ENCODE measurements around the gene BBX.

The BBX gene

GRCh38 chr3:107641572-107642307 lies 119.0 kb downstream of the BBX start:
- no peak for TF ChIP-seq CTCF (IDR thresholded peaks at IDR 0.05; ENCODE audit: low read depth, low read length, missing control alignments)
- DNase-seq (ENCODE audit: extremely low read depth, low read depth), result no peak

DNA sequence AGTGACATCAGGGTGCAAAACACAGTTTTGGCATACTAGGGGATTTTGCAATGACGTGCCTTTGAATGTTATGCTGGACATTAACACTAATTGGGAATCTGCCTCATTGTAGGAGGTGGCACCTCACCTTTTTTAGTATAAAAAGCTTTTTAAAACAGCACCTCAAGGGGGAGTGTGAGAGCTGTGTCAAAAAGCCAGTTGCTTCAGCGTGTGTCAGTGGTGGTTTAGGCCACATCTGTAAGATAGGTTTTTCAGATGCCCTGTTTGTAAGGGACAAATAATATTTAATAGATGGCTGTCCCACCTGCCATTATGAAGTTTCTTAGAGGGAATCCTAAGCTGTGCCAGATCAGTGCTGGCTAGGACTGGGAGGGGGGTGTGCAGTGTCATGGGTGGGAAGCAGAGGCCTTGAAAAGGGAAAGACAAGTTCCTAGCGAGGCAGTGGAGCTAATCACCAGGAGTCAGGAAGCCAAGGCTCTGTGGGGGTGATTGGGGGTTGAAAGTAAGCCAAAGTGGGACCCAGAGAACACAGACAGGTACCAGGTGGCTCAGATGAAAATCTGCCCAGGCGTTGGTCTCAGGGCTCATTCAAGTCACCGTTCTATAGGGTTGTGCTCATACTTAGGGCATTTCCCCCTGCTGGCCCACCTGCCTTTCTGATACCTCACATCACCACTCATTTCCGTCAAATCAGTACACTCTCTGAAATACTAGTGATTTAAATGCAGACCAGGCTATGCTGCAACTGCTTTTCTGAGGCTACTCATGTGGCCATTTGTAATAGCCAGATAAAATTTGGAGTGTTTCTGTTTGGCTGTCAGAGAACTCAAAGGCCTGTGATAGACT lies 120.5 kb downstream of the BBX start:
- no peak for TF ChIP-seq CTCF (IDR thresholded peaks at IDR 0.05; ENCODE audit: low read depth, low read length, missing control alignments)
- no peak for DNase-seq (ENCODE audit: extremely low read depth, low read depth)
- H3K4me3 ChIP-seq (replicated peaks; ENCODE audit: low read depth, low read length), result no peak overlapping the region

More at GRCh38 chr3:107641572-107642307, 119.0 kb downstream of the BBX start:
- no peak overlapping the region for H3K4me3 ChIP-seq (replicated peaks; ENCODE audit: low read depth, low read length)

GRCh38 chr3:107644631-107645030 lies 121.9 kb downstream of the BBX start:
- no peak overlapping the region for H3K4me3 ChIP-seq (replicated peaks; ENCODE audit: low read depth, low read length)
- DNase-seq (ENCODE audit: extremely low read depth, low read depth), result no peak
- no peak for TF ChIP-seq CTCF (IDR thresholded peaks at IDR 0.05; ENCODE audit: low read depth, low read length, missing control alignments)

- DNase-seq (ENCODE audit: extremely low read depth, low read depth), result no peak
- no peak overlapping the region for H3K4me3 ChIP-seq (replicated peaks; ENCODE audit: low read depth, low read length)
- TF ChIP-seq CTCF (IDR thresholded peaks at IDR 0.05; ENCODE audit: low read depth, low read length, missing control alignments), result no peak
Measured at GRCh38 chr3:107650788-107651187, 128.0 kb downstream of the BBX start.

GRCh38 chr3:107651782-107652181 lies 129.0 kb downstream of the BBX start:
- DNase-seq (ENCODE audit: extremely low read depth, low read depth), result no peak
- no peak overlapping the region for H3K4me3 ChIP-seq (replicated peaks; ENCODE audit: low read depth, low read length)
- no peak for TF ChIP-seq CTCF (IDR thresholded peaks at IDR 0.05; ENCODE audit: low read depth, low read length, missing control alignments)

GRCh38 chr3:107654218-107654617 lies 131.5 kb downstream of the BBX start:
- no peak for TF ChIP-seq CTCF (IDR thresholded peaks at IDR 0.05; ENCODE audit: low read depth, low read length, missing control alignments)
- no peak overlapping the region for H3K4me3 ChIP-seq (replicated peaks; ENCODE audit: low read depth, low read length)
- DNase-seq (ENCODE audit: extremely low read depth, low read depth), result no peak
